ENCODE measurements around the gene CENPW.

GRCh38 chr6:126351960-126352359 lies 12.0 kb downstream of the CENPW start:
- TF ChIP-seq CTCF (conservative IDR thresholded peaks at IDR 0.05; ENCODE audit: low read length) = no peak
- TF ChIP-seq EZH2phosphoT487 (IDR thresholded peaks at IDR 0.05; ENCODE audit: borderline replicate concordance, low read depth, low read length) = no peak

All from OCI-LY7 (cell line).